CD4-positive, alpha-beta T cell treated with Interleukin-2 at 100 ng/mL for 4 hours (primary cell): ENCODE measurements around the gene INHBB.
"Not testable (repeated sequence)": the region's sequence is repeated elsewhere in the genome, so short reads cannot be mapped to it uniquely, and the experiment has no call there.

ENCODE experiments used
- DNase-seq: peaks from one replicate; pipeline ENCODE4 v3.0.0-alpha.2; 2020; ENCODE audit warnings: low spot score

The INHBB gene

GRCh38 chr2:120382541-120383144 lies 36.7 kb downstream of the INHBB start:
- no peak for DNase-seq

GRCh38 chr2:120383191-120383590 lies 37.3 kb downstream of the INHBB start:
- no peak for DNase-seq

- DNase-seq, result no peak
These were observed 37.9 kb downstream of the INHBB start for GRCh38 chr2:120383631-120384340.

- DNase-seq, result no peak
These were observed 38.8 kb downstream of the INHBB start for GRCh38 chr2:120384486-120385354.

GRCh38 chr2:120385355-120386127 lies 39.6 kb downstream of the INHBB start:
- no peak for DNase-seq

- DNase-seq, result no peak
These were observed 42.5 kb downstream of the INHBB start for GRCh38 chr2:120388222-120389035.

- DNase-seq, result no peak
These were observed 43.1 kb downstream of the INHBB start for GRCh38 chr2:120389036-120389391.

GRCh38 chr2:120390381-120391055 lies 44.6 kb downstream of the INHBB start:
- DNase-seq, result no peak

GRCh38 chr2:120391382-120391781 lies 45.4 kb downstream of the INHBB start:
- not testable (repeated sequence) for DNase-seq

GRCh38 chr2:120391911-120392665 lies 46.2 kb downstream of the INHBB start:
- no peak for DNase-seq

GRCh38 chr2:120392923-120393322 lies 47.0 kb downstream of the INHBB start:
- DNase-seq, result no peak

- no peak for DNase-seq
These were observed 47.5 kb downstream of the INHBB start for GRCh38 chr2:120393456-120393855.

GRCh38 chr2:120394764-120395163 lies 48.8 kb downstream of the INHBB start:
- no peak for DNase-seq

- DNase-seq, result no peak
These were observed 49.5 kb downstream of the INHBB start for GRCh38 chr2:120395221-120396012.

- DNase-seq, result no peak
These were observed 50.3 kb downstream of the INHBB start for GRCh38 chr2:120396013-120396860.

- no peak for DNase-seq
These were observed 51.2 kb downstream of the INHBB start for GRCh38 chr2:120396861-120397811.
